ENCODE data around the gene KIAA1755. TPM values are rescaled to one million over a fixed set of nuclear protein-coding genes. Genes with fewer than 3 reads are reported as not detected.

The KIAA1755 gene, protein sequence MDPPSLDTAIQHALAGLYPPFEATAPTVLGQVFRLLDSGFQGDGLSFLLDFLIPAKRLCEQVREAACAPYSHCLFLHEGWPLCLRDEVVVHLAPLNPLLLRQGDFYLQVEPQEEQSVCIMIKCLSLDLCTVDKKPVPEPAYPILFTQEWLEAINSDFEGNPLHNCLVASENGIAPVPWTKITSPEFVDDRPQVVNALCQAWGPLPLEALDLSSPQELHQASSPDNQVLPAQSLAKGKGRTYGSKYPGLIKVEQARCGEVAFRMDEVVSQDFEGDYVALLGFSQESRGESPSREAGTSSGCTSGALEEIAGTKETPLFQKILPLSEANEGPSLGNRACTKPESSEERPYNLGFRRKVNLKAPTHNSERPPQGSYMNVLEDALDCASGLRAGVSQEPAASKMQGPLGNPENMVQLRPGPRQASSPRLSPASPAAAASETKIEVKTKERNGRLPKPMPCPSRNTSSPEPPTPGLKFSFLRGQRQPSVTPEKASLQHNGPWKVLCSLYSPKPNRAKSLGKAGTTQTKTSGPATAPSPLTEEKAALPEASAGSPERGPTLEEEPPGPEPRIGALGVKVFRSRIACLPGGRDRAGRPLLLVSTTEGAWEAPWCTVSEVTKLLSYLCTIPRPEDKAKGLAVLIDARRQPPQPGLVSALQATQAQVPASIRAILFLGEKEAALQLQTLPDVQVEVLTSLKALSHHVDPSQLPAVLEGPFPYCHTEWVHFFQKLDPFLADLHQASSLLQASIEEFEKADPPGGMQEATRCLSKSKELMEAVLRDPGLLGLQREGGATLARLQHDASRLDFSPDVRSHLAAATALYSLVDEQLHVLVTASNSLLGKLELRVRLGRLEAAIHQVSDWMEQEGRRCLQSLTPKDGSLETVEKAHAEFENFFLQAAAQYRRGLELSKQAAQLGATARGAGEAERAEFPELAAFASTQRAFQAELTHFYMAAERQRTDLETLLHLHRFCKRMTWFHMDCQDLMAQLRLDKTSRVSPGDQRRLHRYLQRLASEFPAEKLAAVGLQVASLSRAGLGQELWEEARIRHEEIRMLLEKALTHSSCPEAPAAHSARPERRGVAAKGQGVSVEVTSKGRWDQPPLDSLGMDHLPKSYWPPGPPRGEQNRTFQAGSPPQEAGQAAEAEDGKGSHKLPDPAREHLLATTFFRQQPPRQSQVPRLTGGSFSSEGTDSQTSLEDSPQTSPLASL
- total RNA-seq = not detected

- CTCF ChIA-PET = no interaction called here
- POLR2A ChIA-PET = no interaction called here
These were observed at the start of gene KIAA1755 for GRCh38 chr20:38260378-38261053. KIAA1755 (minus strand) TSS chr20:38260735; CDS start chr20:38260500, 235 bp downstream.

GRCh38 chr20:38308447-38308846 lies 47.9 kb upstream of the KIAA1755 start:
- POLR2A ChIA-PET = no interaction called here
- CTCF ChIA-PET = interaction anchor here (0.7 kb wide), 1 partner anchor 28 kb away, joined by 3 read pairs; no protein-coding TSS in a partner anchor

DNA sequence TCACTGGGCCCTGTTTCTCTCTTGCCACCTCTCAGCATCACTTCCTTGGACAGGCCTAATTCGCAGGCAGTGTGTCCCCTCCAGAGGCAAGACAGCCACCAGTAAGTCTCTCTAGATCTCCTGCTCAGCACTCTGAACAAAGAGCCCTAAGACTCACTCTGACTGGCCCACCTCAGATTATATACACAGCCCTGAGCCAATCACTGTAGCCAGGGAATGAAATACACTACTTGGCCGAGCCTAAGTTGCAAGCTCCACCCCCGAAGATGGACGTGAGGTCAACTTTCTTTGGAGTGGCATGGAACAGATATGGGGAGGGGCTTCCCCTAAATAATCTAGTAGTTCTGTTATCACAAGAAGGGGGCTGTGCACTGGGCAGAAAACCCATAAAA lies 47.5 kb upstream of the KIAA1755 start:
- ChIA-PET CTCF (interaction anchor here (0.7 kb wide), 1 partner anchor 28 kb away, joined by 3 read pairs; no protein-coding TSS in a partner anchor), POLR2A (interaction anchor here (0.5 kb wide), 1 partner anchor 11 kb away, joined by 9 read pairs; no protein-coding TSS in a partner anchor)

GRCh38 chr20:38307371-38308046 lies 47.0 kb upstream of the KIAA1755 start:
- POLR2A ChIA-PET = interaction anchor here (0.5 kb wide), 1 partner anchor 11 kb away, joined by 9 read pairs; no protein-coding TSS in a partner anchor
- CTCF ChIA-PET = no interaction called here

DNA sequence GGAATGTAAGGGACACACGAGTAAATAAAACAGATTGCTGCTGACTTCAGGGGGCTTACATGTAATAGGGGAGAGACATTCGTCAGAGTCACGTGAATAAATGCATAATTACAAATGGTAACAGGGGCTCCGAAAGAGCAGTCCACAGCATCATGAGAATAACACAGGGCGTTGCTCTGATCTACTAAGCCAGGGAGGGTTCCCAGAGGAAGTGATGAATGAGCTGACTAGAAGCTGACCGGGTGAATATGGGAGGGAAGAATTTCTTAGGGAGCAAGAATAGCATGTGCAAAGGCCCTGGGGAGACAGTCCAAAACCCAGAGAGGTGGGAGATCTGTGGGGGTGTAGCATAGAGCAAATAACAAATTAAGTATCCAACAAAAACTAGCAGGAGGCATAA lies 45.8 kb upstream of the KIAA1755 start:
- ChIA-PET CTCF (no interaction called here), POLR2A (no interaction called here)

GRCh38 chr20:38305541-38305940 lies 45.0 kb upstream of the KIAA1755 start:
- ChIA-PET POLR2A (interaction anchor here (0.6 kb wide), 1 partner anchor 130 kb away, joined by 3 read pairs; no protein-coding TSS in a partner anchor), CTCF (no interaction called here)

DNA sequence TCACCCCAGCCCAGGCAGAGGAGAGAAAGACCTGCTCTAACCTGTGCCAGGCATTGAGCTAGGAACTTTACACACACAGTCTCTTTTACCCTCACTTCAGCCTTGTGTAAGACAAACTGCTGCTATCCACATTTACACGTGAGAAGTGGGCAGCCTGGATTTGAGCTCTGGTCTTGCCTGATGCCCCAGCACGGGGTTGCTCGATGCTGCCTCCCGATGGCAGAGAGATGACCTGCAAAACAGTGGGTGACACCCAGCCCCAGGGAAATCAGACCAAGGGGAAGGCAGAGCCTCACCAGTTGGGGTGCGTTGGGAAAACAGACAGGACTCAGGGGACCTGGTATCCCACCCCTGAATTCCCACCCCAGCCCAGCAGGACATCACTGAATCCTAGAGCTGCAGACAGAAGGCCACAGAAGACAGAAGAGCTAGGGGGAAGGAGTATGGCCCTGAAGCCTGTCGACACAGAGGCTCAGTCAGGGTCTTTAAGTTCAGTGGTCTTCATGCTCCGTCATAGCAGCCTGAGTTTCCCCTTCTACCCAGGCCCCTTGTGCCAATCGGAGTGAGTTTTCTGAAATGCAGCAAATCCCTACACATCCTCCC lies 44.4 kb upstream of the KIAA1755 start:
- POLR2A ChIA-PET = interaction anchor here (0.6 kb wide), 1 partner anchor 130 kb away, joined by 3 read pairs; no protein-coding TSS in a partner anchor
- CTCF ChIA-PET = no interaction called here

- CTCF ChIA-PET = no interaction called here
- POLR2A ChIA-PET = no interaction called here
These were observed 43.4 kb upstream of the KIAA1755 start, which contains the start of gene BPI for GRCh38 chr20:38303908-38304379. BPI (plus strand) TSS chr20:38304156; CDS start chr20:38304224, 68 bp downstream.

DNA sequence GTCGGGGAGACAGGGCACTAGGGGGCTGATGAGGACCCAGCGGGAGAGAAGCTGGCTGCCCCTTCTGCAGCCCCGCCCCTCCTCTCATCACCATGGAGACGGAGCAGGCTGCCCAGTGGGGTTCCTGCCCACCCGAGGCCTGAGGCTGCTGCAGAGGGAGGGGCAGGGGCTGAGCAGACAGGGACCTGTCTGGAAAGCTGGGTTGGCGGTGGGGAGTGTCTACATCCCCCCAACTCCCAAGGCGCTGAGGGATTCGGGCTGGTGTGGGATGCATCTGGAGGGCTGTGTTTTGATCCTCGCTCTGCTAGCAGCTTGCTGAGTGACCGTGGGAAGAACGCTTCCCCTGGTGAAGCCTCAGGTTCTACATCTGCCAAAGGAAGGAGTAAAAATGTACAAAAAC lies 42.3 kb upstream of the KIAA1755 start:
- POLR2A ChIA-PET = no interaction called here
- CTCF ChIA-PET = no interaction called here

GRCh38 chr20:38301309-38301708 lies 40.8 kb upstream of the KIAA1755 start:
- POLR2A ChIA-PET = no interaction called here
- CTCF ChIA-PET = no interaction called here

- ChIA-PET POLR2A (no interaction called here), CTCF (interaction anchor here (0.6 to 1.7 kb wide), 2 partner anchors 10 to 775 kb away, joined by 3 to 6 read pairs; no protein-coding TSS in a partner anchor)
These were observed 39.9 kb upstream of the KIAA1755 start for GRCh38 chr20:38300438-38300837.

DNA sequence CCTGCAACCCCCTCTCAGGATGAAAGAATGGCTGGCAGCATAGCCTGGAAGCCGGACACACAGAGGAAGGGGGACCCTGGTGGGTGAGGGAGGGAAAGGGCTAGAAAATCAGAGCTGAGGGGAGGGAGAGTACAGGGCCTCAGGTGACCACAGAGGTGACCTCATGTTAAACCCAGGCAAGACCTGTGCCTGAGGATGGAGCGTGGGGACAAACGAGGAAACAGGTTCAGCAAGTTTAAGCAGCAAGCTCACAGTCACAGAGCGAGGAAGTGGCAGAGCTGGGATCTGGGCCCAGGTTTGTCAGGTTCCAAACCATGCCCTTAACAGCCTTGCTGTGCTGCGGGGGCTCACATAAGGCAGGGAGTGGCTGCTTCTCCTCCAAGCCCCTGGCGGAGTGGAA lies 39.4 kb upstream of the KIAA1755 start:
- POLR2A ChIA-PET = no interaction called here
- CTCF ChIA-PET = interaction anchor here (1.7 kb wide), 1 partner anchor 9 kb away, joined by 3 read pairs; no protein-coding TSS in a partner anchor

GRCh38 chr20:38298768-38299288 lies 38.3 kb upstream of the KIAA1755 start:
- ChIA-PET CTCF (no interaction called here), POLR2A (no interaction called here)

DNA sequence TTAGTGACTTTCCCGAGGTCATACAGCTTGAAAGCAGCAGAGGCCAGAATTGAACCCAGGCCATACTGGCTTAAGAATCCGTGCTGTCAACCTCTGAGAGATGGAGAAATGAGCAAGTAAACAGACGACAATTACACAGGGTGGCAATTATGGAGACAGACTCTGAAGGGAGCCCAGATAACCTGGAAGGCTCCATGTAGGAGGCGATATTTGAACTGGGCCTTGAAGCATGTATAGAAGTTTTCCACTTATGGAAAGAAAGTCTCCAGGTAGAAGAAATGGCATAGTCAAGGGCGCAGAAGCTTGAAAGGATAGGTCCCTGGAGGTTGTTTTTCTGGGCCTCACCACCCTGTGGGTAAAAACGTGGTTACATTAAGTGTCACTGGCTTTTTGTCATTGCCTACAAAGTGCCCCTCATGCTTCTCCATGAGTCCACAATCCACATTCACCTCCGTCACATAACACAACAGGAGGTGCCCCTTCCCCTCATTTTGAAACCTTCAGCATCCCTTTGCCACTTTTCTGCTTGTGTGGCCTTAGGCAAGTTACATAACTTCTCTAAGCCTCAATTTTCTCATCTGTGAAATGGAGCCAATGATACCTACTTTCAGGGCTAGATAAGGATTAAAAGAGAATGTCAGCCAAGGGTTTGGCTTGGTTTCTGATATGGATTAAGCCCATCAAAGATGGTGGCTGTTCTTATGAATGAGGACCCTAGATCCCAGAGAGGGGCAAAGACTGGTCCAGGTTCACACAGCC lies 37.6 kb upstream of the KIAA1755 start:
- POLR2A ChIA-PET = no interaction called here
- CTCF ChIA-PET = no interaction called here

- POLR2A ChIA-PET = interaction anchor here (0.7 kb wide), 1 partner anchor 11 kb away, joined by 9 read pairs; no protein-coding TSS in a partner anchor
- CTCF ChIA-PET = no interaction called here
These were observed 35.9 kb upstream of the KIAA1755 start for GRCh38 chr20:38296433-38296832.

- ChIA-PET CTCF (no interaction called here), POLR2A (no interaction called here)
These were observed 35.3 kb upstream of the KIAA1755 start for GRCh38 chr20:38295811-38296210.

- CTCF ChIA-PET = no interaction called here
- POLR2A ChIA-PET = no interaction called here
These were observed 33.6 kb upstream of the KIAA1755 start for GRCh38 chr20:38294076-38294591.

Measured in activated CD8-positive, alpha-beta memory T cell treated with anti-CD3 and anti-CD28 coated beads for 36 hours (primary cell).